NT2/D1 (cell line): ENCODE data around the gene GZF1.

Experiments used
- SUZ12 ChIP-seq: IDR thresholded peaks from 2 replicates; pipeline ENCODE4 v1.6.1; 2011; ENCODE audit not compliant: insufficient read length, insufficient read depth; ENCODE audit errors: extremely low read depth
- YY1 ChIP-seq: IDR thresholded peaks from 2 replicates; pipeline ENCODE4 v1.6.1; 2011; ENCODE audit not compliant: insufficient read length, insufficient read depth
- ZNF274 ChIP-seq: IDR thresholded peaks from 2 replicates; pipeline ENCODE4 v1.6.1; 2011; ENCODE audit warnings: mild to moderate bottlenecking, low read depth, low read length

GRCh38 chr20:23396950-23397627 lies 35.1 kb downstream of the GZF1 start:
- no peak for TF ChIP-seq YY1
- no peak for TF ChIP-seq SUZ12
- TF ChIP-seq ZNF274 = no peak
